GM12878 (cell line): ENCODE results near the gene HTR3C. TPM values are rescaled to one million over a fixed set of nuclear protein-coding genes. Genes with fewer than 3 reads are reported as not detected.

Experiments used
- ATF7 ChIP-seq: fragments of 450-650 bp; IDR thresholded peaks from 2 replicates; pipeline ENCODE4 v1.6.1; 2016; ENCODE audit warnings: low read depth, mild to moderate bottlenecking
- CBFB ChIP-seq: IDR thresholded peaks from 2 replicates; pipeline ENCODE4 v1.6.1; 2016; ENCODE audit warnings: antibody characterized with exemption, low read depth
- CHD2 ChIP-seq: IDR thresholded peaks from 2 replicates; pipeline ENCODE4 v1.6.1; 2011; ENCODE audit warnings: low read depth, low read length, improper control_type of control experiment, borderline replicate concordance
- POLR2AphosphoS2 ChIP-seq: IDR thresholded peaks from 2 replicates; pipeline ENCODE4 v1.6.1; 2011; ENCODE audit warnings: low read depth, mild to moderate bottlenecking, low read length, improper control_type of control experiment, moderate library complexity
- RFX5 ChIP-seq: IDR thresholded peaks from 2 replicates; pipeline ENCODE4 v1.6.1; 2011; ENCODE audit warnings: low read depth, low read length, improper control_type of control experiment
- STAT3 ChIP-seq: IDR thresholded peaks from 2 replicates; pipeline ENCODE4 v1.6.1; 2011; ENCODE audit warnings: low read depth, low read length, improper control_type of control experiment
- ZNF217 ChIP-seq: fragments of 450-650 bp; IDR thresholded peaks from 2 replicates; pipeline ENCODE4 v1.6.1; 2017; ENCODE audit warnings: antibody characterized with exemption, mild to moderate bottlenecking
- ZZZ3 ChIP-seq: IDR thresholded peaks from 2 replicates; pipeline ENCODE4 v1.6.1; 2011; ENCODE audit warnings: low read depth; ENCODE audit not compliant: control insufficient read depth, insufficient read length
- polyA plus RNA-seq, 11 experiments: library from polyadenylated mRNA; depleted of rRNA in 4 of 11; unstranded in 6 of 11; stranded (reverse) in 5 of 11; fragments of >200 nt; fragmentation: Nextera tagmentation in 4 of 11; fragmentation: Illumina TruSeq in 1 of 11; extraction: Ambion mirVana in 4 of 11; extraction: Trizol in 1 of 11; gene quantifications; 1 replicate in 1 of 11; 2 replicates in 10 of 11; pipeline versions ENCODE4 v1.2.1 to v1.2.3, GENCODE V29; 2011 to 2016; ENCODE audit warnings: inconsistent platforms in 2 of 11, missing spikeins in 2 of 11, low read depth in 1 of 11
- total RNA-seq, 4 experiments: library from RNA; depleted of rRNA in 3 of 4; stranded (reverse); fragments of >200 nt in 3 of 4; fragmentation: Illumina TruSeq in 1 of 4; extraction: Trizol in 1 of 4; gene quantifications; 2 replicates each; pipeline versions ENCODE4 v1.2.1 to v1.2.3, GENCODE V29; 2013 to 2021
- TF ChIP-seq, protein P1 (sequence below): IDR thresholded peaks from 2 replicates; pipeline ENCODE4 v1.6.1; 2011; ENCODE audit warnings: low read depth, mild to moderate bottlenecking, low read length, moderate library complexity, borderline replicate concordance; ENCODE audit errors: extremely low read depth
- TF ChIP-seq, protein P2 (sequence below): fragments of 450-650 bp; conservative IDR thresholded peaks from 2 replicates; pipeline ENCODE4 v1.6.1; 2017; ENCODE audit warnings: mild to moderate bottlenecking, moderate library complexity
- TF ChIP-seq, protein P3 (sequence below): IDR thresholded peaks from 2 replicates; pipeline ENCODE4 v1.6.1; 2011; ENCODE audit warnings: mild to moderate bottlenecking, low read depth, low read length, moderate library complexity; ENCODE audit not compliant: insufficient replicate concordance

The HTR3C gene
- total and polyA plus RNA-seq, 10 of the 15 experiments (the other 5 are each of a cell fraction or from before 2014, with no cell fraction given): not detected

DNA sequence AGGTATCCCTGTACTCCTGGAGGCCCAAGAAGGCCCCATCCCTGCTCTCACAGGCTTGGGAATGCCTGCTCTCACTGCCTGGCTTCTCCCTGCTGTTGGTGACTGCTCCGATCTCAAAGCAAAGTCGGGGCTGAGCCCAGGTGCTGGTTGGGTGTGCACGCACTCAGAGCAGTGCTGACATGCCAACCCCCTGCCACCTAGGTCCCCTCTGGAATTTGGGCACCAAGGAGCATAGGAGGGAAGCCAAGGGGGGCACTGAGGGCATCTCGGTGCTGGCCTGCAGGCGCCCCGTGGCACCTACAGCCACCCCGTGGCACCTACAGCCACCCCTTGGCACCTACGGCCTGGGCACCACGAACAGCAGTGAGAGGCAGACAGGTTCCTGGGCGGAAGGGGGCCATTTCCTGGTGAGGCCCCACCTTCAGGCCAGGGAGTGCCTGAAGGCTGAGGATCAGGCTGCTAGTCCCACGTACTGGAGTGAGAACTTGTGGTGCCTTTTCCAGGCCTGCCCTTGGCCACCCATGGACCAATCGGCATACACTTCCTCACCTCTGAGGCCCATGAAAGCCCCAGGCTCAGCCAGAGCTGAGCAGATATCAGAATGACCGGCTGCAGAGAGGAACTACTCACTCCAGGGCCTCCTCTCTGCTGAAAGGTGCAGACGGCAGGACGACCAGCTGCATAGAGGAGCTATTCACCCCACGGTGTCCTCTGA, 28.4 kb downstream of the HTR3C start (continued):
- TF ChIP-seq RFX5: no peak
- no peak for TF ChIP-seq POLR2AphosphoS2
- no peak for TF ChIP-seq ZZZ3
- TF ChIP-seq ZNF217: no peak
- TF ChIP-seq CBFB: no peak
- TF ChIP-seq, protein P1, sequence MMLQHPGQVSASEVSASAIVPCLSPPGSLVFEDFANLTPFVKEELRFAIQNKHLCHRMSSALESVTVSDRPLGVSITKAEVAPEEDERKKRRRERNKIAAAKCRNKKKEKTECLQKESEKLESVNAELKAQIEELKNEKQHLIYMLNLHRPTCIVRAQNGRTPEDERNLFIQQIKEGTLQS: no peak
- TF ChIP-seq, protein P2, sequence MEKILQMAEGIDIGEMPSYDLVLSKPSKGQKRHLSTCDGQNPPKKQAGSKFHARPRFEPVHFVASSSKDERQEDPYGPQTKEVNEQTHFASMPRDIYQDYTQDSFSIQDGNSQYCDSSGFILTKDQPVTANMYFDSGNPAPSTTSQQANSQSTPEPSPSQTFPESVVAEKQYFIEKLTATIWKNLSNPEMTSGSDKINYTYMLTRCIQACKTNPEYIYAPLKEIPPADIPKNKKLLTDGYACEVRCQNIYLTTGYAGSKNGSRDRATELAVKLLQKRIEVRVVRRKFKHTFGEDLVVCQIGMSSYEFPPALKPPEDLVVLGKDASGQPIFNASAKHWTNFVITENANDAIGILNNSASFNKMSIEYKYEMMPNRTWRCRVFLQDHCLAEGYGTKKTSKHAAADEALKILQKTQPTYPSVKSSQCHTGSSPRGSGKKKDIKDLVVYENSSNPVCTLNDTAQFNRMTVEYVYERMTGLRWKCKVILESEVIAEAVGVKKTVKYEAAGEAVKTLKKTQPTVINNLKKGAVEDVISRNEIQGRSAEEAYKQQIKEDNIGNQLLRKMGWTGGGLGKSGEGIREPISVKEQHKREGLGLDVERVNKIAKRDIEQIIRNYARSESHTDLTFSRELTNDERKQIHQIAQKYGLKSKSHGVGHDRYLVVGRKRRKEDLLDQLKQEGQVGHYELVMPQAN: no peak
- no peak for TF ChIP-seq CHD2
- no peak for TF ChIP-seq STAT3
- TF ChIP-seq ATF7: no peak
- TF ChIP-seq, protein P3, sequence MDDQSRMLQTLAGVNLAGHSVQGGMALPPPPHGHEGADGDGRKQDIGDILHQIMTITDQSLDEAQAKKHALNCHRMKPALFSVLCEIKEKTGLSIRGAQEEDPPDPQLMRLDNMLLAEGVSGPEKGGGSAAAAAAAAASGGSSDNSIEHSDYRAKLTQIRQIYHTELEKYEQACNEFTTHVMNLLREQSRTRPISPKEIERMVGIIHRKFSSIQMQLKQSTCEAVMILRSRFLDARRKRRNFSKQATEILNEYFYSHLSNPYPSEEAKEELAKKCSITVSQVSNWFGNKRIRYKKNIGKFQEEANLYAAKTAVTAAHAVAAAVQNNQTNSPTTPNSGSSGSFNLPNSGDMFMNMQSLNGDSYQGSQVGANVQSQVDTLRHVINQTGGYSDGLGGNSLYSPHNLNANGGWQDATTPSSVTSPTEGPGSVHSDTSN: no peak
- TF ChIP-seq, all 136 proteins: peak for 0
